Mucosa of stomach (tissue), 1 donor: ENCODE results near the gene ITPR3.
"Not testable (repeated sequence)": the region's sequence is repeated elsewhere in the genome, so short reads cannot be mapped to it uniquely, and the experiment has no call there.

ENCODE experiments used
- H3K27me3 ChIP-seq: one replicate; pipeline ENCODE4 v1.7.0; 2013; ENCODE audit warnings: mild to moderate bottlenecking, low read length; ENCODE audit not compliant: control insufficient read depth, insufficient read depth
- H3K36me3 ChIP-seq: one replicate; pipeline ENCODE4 v1.7.0; 2013; ENCODE audit warnings: low read length; ENCODE audit not compliant: control insufficient read depth, insufficient read depth
- H3K4me1 ChIP-seq: one replicate; pipeline ENCODE4 v1.7.0; 2013; ENCODE audit warnings: mild to moderate bottlenecking, low read length; ENCODE audit not compliant: control insufficient read depth, insufficient read depth
- H3K4me3 ChIP-seq: one replicate; pipeline ENCODE4 v1.7.0; 2013; ENCODE audit warnings: low read length
- H3K9ac ChIP-seq: one replicate; pipeline ENCODE4 v1.7.0; 2013; ENCODE audit warnings: mild to moderate bottlenecking, low read length, moderate library complexity
- H3K9me3 ChIP-seq: one replicate; pipeline ENCODE4 v1.7.0; 2013; ENCODE audit warnings: mild to moderate bottlenecking, low read length, moderate library complexity; ENCODE audit not compliant: control insufficient read depth
- donor health status: Pancreatic carcinoma.

ITPR3 gene

DNA sequence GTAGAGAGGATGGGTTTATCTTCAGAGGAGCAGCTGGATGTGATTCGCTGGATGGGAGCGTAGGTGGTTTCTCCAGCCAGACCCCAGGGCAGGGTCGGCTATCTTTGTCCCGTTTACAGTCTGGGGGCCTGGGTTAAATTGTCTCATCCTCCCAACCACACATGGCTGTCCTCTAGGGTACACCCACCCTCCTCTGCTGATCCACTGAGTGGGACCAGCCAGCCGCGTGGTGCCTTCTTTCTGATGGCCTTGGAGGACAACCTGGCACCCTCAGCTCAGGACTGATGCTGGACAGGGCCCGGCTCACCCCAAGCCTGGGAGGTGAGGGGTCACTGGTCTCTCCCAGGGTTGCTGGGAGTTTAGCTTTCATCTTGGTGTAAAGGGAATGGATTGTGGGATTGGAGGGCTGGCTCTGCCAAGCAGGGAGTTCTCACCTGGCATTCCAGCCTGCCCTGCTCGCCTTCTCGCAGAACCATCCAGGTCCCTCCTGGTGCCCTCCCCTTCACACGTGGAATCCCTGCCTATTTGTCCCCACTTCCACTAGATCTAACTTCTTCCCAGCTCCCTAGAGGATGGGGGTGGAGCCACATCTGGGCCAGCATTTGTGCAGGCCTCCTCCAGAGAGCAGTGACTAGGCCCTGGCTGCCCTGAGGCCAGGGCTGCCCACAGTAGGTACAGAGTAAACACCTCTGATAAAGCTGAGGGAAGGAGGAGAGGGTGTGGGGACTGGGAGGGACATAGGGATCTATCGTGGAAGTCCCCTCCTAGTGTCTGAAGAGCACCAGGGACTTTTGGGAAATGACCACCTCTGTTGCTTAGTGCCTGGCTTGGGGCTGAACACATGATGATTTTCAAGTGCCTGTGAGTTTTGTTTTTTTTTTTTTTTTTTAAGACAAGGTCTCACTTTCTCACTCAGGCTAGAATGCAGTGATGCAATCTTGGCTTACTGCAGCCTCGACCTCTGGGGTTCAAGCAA is 1.6 kb downstream of the ITPR3 start:
- H3K9ac ChIP-seq: peak overlapping the region; percentile 99
- peak overlapping the region; percentile 87 for H3K4me3 ChIP-seq
- no peaks in the 10 kb centered on the region for H3K36me3 ChIP-seq
- peaks cover 55% of the 10 kb centered on the region for H3K4me1 ChIP-seq
- H3K27me3 ChIP-seq: no peaks in the 10 kb centered on the region
- H3K9me3 ChIP-seq: no peaks in the 10 kb centered on the region

GRCh38 chr6:33623895-33624381 is 2.8 kb downstream of the ITPR3 start:
- Histone ChIP-seq H3K4me1 (peaks cover 66% of the 10 kb centered on the region), H3K27me3 (no peaks in the 10 kb centered on the region)

DNA sequence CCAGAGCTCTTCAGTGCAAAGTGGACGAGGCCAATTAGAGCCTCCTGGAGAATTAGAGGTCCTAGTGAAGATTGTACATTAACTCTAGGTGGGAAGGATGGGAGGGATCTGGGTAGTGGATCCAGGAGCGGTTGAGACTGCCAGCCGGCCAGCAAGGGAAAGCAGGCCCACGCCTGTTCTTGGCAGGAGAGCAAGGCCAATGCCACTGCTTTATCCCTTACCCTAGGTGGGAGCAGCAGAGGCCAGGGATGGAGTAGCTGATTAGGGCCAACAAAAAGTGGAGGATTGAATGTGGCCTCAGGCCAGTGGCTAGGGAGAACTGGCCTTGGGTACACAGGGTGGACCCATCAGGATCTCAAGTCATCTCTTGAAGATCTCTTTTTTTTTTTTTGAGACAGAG is 3.7 kb downstream of the ITPR3 start:
- Histone ChIP-seq H3K4me1 (peaks cover 64% of the 10 kb centered on the region), H3K27me3 (no peaks in the 10 kb centered on the region), H3K9me3 (no peaks in the 10 kb centered on the region), H3K4me3 (peak overlapping the region; percentile 15), H3K9ac (peak overlapping the region; percentile 99), H3K36me3 (no peaks in the 10 kb centered on the region)

More at GRCh38 chr6:33623895-33624381, 2.8 kb downstream of the ITPR3 start:
- H3K9ac ChIP-seq: peak overlapping the region; percentile 99
- peak overlapping the region; percentile 9 for H3K4me3 ChIP-seq
- H3K36me3 ChIP-seq: no peaks in the 10 kb centered on the region
- no peaks in the 10 kb centered on the region for H3K9me3 ChIP-seq

GRCh38 chr6:33627876-33628275 is 6.8 kb downstream of the ITPR3 start:
- peaks cover 90% of the 10 kb centered on the region for H3K4me1 ChIP-seq
- no peak overlapping the region for H3K4me3 ChIP-seq
- peak overlapping the region; percentile 9 for H3K9ac ChIP-seq
- no peaks in the 10 kb centered on the region for H3K9me3 ChIP-seq
- no peaks in the 10 kb centered on the region for H3K27me3 ChIP-seq
- no peaks in the 10 kb centered on the region for H3K36me3 ChIP-seq

DNA sequence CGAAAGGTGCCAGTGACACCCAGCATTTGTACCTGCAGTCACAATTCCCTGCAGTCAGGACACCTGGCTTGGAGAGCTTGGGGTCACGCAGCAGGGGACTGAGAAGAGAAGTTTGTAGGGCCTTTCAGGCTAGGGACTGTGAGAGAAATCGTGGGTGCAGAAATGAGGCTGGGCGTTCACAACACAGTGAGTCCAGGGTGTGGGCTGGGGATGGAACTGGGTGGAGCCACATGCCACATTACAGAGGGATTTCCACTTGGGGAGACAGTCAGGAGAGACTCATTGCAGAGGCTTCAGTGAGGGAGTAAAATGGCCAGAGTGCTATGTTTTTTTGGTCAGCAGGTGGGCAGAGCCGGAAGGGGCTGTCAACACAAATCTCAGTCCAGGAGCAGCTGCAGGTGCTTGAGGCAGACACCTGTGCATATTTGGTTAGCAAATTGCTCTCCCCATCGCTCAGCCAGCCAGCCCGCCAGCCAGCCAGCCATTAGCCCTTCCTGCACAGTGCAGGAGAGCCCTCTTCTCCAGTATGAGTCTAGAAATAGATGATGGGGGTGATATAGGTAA is 7.4 kb downstream of the ITPR3 start:
- Histone ChIP-seq H3K4me3 (no peak overlapping the region), H3K27me3 (no peaks in the 10 kb centered on the region), H3K36me3 (no peaks in the 10 kb centered on the region), H3K9me3 (no peaks in the 10 kb centered on the region), H3K4me1 (peaks cover 92% of the 10 kb centered on the region), H3K9ac (no peak overlapping the region)

GRCh38 chr6:33630014-33630413 is 8.9 kb downstream of the ITPR3 start:
- Histone ChIP-seq H3K27me3 (no peaks in the 10 kb centered on the region), H3K36me3 (no peaks in the 10 kb centered on the region), H3K9ac (no peak overlapping the region), H3K4me1 (peaks cover 90% of the 10 kb centered on the region), H3K4me3 (no peak overlapping the region), H3K9me3 (no peaks in the 10 kb centered on the region)

GRCh38 chr6:33631521-33631920 is 10.4 kb downstream of the ITPR3 start:
- not testable (repeated sequence) for H3K36me3 ChIP-seq, H3K9ac ChIP-seq, H3K4me3 ChIP-seq, H3K27me3 ChIP-seq, H3K9me3 ChIP-seq
- H3K4me1 ChIP-seq: peaks cover 81% of the 10 kb centered on the region

DNA sequence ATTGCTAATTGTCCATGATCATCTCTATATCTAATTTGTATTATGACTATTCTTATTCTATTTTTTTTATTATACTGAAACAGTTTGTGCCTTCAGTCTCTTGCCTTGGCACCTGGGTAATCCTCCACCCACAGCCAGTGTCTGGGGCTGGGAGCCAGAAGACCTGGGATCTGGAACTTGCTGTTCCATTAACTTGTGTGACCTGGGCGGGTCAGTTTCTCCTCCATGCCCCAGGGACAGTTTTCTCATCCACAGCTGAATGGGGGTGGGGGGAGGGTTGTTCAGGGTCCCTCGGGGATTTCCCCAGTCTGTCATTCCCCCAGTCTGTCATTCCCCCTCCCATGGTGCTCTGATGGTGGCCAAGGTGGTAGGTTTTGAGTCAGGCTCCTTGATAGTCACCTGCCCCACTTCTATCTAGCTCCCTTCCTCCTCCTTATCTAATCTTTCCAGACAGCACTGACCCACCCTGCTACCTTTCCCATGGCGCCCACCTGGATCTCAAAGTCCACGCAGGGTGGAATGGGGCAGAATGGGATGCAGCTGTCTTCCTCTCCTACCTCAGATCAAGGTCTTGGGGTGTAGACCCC is 10.9 kb downstream of the ITPR3 start:
- H3K4me1 ChIP-seq: peaks cover 82% of the 10 kb centered on the region

GRCh38 chr6:33632558-33633039 is 11.5 kb downstream of the ITPR3 start:
- peak overlapping the region; percentile 45 for H3K9ac ChIP-seq
- no peaks in the 10 kb centered on the region for H3K27me3 ChIP-seq
- H3K4me1 ChIP-seq: peaks cover 81% of the 10 kb centered on the region
- no peaks in the 10 kb centered on the region for H3K9me3 ChIP-seq
- no peak overlapping the region for H3K4me3 ChIP-seq
- H3K36me3 ChIP-seq: no peaks in the 10 kb centered on the region

More for the DNA sequence above, 10.9 kb downstream of the ITPR3 start:
- Histone ChIP-seq H3K4me3 (no peak overlapping the region), H3K36me3 (no peaks in the 10 kb centered on the region), H3K9me3 (no peaks in the 10 kb centered on the region), H3K9ac (peak overlapping the region; percentile 6), H3K27me3 (no peaks in the 10 kb centered on the region)

DNA sequence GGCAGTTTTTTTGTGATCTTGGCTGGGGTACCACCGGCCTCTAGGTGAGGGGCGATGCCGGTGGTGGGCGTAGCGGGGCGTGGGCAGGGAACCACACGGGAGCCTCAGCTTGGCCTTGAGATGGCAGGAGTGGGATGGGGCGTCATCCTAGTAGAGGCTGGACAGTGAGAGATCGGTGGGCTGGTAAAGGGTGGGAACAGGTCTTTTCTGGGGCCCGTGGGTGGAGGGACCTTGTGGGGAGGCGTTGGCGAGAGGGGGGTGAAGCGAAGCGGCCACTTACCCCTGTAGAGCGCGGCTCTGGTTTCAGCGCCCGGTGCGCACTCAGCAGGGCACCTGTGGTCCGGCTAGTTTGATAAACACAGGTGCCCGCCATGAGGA is 12.0 kb downstream of the ITPR3 start:
- no peaks in the 10 kb centered on the region for H3K36me3 ChIP-seq
- no peaks in the 10 kb centered on the region for H3K9me3 ChIP-seq
- peak overlapping the region; percentile 45 for H3K9ac ChIP-seq
- no peaks in the 10 kb centered on the region for H3K27me3 ChIP-seq
- H3K4me1 ChIP-seq: peaks cover 79% of the 10 kb centered on the region
- no peak overlapping the region for H3K4me3 ChIP-seq

DNA sequence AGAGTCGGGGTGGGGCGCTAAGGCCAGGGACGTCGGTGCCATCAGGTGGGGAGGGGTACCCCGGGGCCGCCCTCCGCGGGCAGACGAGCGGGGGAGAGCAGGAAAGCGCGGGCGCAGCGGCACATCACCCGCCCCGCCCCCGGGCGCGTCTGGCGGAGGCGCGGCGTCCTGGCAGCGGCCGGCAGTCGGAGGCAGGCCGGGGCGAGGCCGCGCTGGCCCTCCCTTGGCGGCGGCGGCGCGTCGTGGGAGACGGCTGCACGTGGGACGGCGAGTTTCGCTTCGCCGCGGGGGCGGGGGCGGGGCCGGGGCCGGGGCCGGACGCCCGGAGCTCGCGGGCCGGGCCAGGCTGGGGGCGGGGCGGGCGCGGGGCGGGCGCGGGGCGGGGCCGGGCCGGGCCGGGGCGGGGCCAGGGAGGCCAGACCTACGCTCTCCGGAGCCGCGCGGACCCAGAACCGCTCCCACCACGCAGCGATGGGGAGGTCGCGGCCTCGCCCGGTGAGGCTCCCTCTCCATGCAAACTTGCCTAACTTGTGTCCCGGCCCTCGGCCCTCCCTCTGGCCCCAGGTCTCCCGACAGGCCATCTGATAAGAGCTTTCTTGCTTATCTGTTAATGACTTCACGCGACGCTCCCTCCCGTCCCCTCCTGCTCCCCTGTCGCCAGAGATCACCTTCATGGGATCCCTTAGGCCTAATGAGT is 12.5 kb downstream of the ITPR3 start:
- Histone ChIP-seq H3K36me3 (no peaks in the 10 kb centered on the region), H3K4me3 (peak overlapping the region; percentile 15), H3K9ac (peak overlapping the region; percentile 45), H3K27me3 (no peaks in the 10 kb centered on the region), H3K9me3 (no peaks in the 10 kb centered on the region), H3K4me1 (peaks cover 79% of the 10 kb centered on the region)
